Left lung (tissue), 10 donors: ENCODE data around the gene RSBN1L. TPM values are rescaled to one million over a fixed set of nuclear protein-coding genes. Genes with fewer than 3 reads are reported as not detected.

ENCODE experiments used
- ATAC-seq: fragments of 200-7000 bp; cut with Tn5 transposase; one replicate; pipeline ENCODE4 v1.9.1; 2020; ENCODE audit warnings: moderate library complexity
- DNase-seq, 4 donors: peaks; one replicate each; pipeline ENCODE4 v3.0.0-alpha.2; 2013 to 2020
- H3K27ac ChIP-seq, 2 donors: fragments of 200-600 bp; sonication (generic) in 1 of 2; one replicate each; pipeline versions ENCODE4 v1.5.0 to v1.8.0; 2020 to 2021
- H3K27me3 ChIP-seq, 2 donors: fragments of 200-600 bp; sonication (generic) in 1 of 2; one replicate each; pipeline versions ENCODE4 v1.5.0 to v1.8.0; 2020 to 2021
- H3K36me3 ChIP-seq, 2 donors: fragments of 200-600 bp; sonication (generic) in 1 of 2; one replicate each; pipeline versions ENCODE4 v1.5.0 to v1.8.0; 2020 to 2021
- H3K4me1 ChIP-seq, 2 donors: fragments of 200-600 bp; one replicate each; pipeline ENCODE4 v1.8.0; 2021
- H3K4me3 ChIP-seq, 2 donors: fragments of 200-600 bp; sonication (generic) in 1 of 2; one replicate each; pipeline versions ENCODE4 v1.5.0 to v1.8.0; 2020 to 2021; ENCODE audit warnings: mild to moderate bottlenecking in 1 of 2
- H3K9me3 ChIP-seq, 2 donors: fragments of 200-600 bp; sonication (generic) in 1 of 2; one replicate each; pipeline versions ENCODE4 v1.5.0 to v1.8.0; 2020 to 2021
- CTCF ChIP-seq, 2 donors: fragments of 200-600 bp; sonication (generic) in 1 of 2; IDR thresholded peaks; one replicate each; pipeline versions ENCODE4 v1.5.0 to v1.8.0; 2021; ENCODE audit warnings: antibody characterized with exemption in 2 of 2
- intact Hi-C, 2 donors: fragments of 100-400 bp; cut with DNase I; formaldehyde crosslinking; loops; one replicate each; pipeline versions ENCODE4 v1.11.2 to v1.14.2; 2022
- polyA plus RNA-seq, 6 donors: library from polyadenylated mRNA; unstranded; fragments of 120-200 nt; gene quantifications; one replicate each; pipeline ENCODE4 v1.2.1, GENCODE V29; 2013; ENCODE audit not compliant: insufficient read length in 6 of 6
- total RNA-seq, 2 donors: library from RNA; stranded (reverse); fragmentation: NEBNext Ultra II Directional; extraction: Animal tissue kit (Norgen Biotek cat#: 25700); gene quantifications; one replicate each; pipeline ENCODE4 v1.2.1, GENCODE V29; 2021
- donor health status: DM: no; HTN: yes; CAD: no.
- donor health status: DM: no; HTN: no; CAD: no.

Gene RSBN1L
- total and polyA plus RNA-seq, 8 donors: 16.7 to 47.2 (median 37.6) TPM

- intact Hi-C loops: no loop called here
- Histone ChIP-seq H3K4me1 (peaks cover 5 to 53% of the 10 kb centered on the region in 2 donors), H3K4me3 (peak overlapping the region; percentile 92 to 99), H3K27me3 (no peaks in the 10 kb centered on the region), H3K27ac (peak overlapping the region; percentile 98), H3K9me3 (no peaks in the 10 kb centered on the region), H3K36me3 (no peaks in the 10 kb centered on the region)
- no peak for TF ChIP-seq CTCF (IDR thresholded peaks at IDR 0.05)
- ATAC-seq: peak; percentile 60
- peak; percentile 65 to 94 (median 69) for DNase-seq
Measured at GRCh38 chr7:77696643-77697534, 630 bp downstream of the RSBN1L start.

GRCh38 chr7:77697535-77697831, 1.2 kb downstream of the RSBN1L start:
- H3K4me3 ChIP-seq: peak overlapping the region; percentile 92 to 99
- peak overlapping the region; percentile 98 for H3K27ac ChIP-seq
- intact Hi-C loops: no loop called here
- no peak for DNase-seq
- no peaks in the 10 kb centered on the region for H3K27me3 ChIP-seq
- peaks cover 5 to 59% of the 10 kb centered on the region in 2 donors for H3K4me1 ChIP-seq
- peak; percentile 49 for ATAC-seq
- H3K9me3 ChIP-seq: no peaks in the 10 kb centered on the region
- no peak for TF ChIP-seq CTCF (IDR thresholded peaks at IDR 0.05)
- no peaks in the 10 kb centered on the region for H3K36me3 ChIP-seq

GRCh38 chr7:77698042-77698625, 1.9 kb downstream of the RSBN1L start:
- Histone ChIP-seq H3K27me3 (no peaks in the 10 kb centered on the region), H3K27ac (peak overlapping the region; percentile 98), H3K4me3 (peak overlapping the region; percentile 92 to 99), H3K4me1 (peaks cover 5 to 65% of the 10 kb centered on the region in 2 donors), H3K9me3 (no peaks in the 10 kb centered on the region), H3K36me3 (no peaks in the 10 kb centered on the region)
- no peak for ATAC-seq
- TF ChIP-seq CTCF (IDR thresholded peaks at IDR 0.05): no peak
- no peak for DNase-seq
- intact Hi-C loops: no loop called here

GRCh38 chr7:77699056-77699455, 2.8 kb downstream of the RSBN1L start:
- peak overlapping the region in 1 of 2 donors; percentile 99 for H3K4me3 ChIP-seq
- H3K27ac ChIP-seq: peak overlapping the region in 1 of 2 donors; percentile 98
- no peaks in the 10 kb centered on the region for H3K36me3 ChIP-seq
- no peak for DNase-seq
- H3K27me3 ChIP-seq: no peaks in the 10 kb centered on the region
- H3K9me3 ChIP-seq: no peaks in the 10 kb centered on the region
- ATAC-seq: no peak
- intact Hi-C loops: no loop called here
- peaks cover 5 to 59% of the 10 kb centered on the region in 2 donors for H3K4me1 ChIP-seq
- TF ChIP-seq CTCF (IDR thresholded peaks at IDR 0.05): no peak

- Histone ChIP-seq H3K4me3 (no peak overlapping the region), H3K4me1 (peaks cover 0 to 53% of the 10 kb centered on the region in 2 donors), H3K9me3 (no peaks in the 10 kb centered on the region), H3K36me3 (peaks cover 0 to 7% of the 10 kb centered on the region in 2 donors), H3K27ac (no peak overlapping the region), H3K27me3 (no peaks in the 10 kb centered on the region)
- intact Hi-C loops: no loop called here
- DNase-seq (no peak), ATAC-seq (no peak)
- TF ChIP-seq CTCF (IDR thresholded peaks at IDR 0.05): no peak
Measured at GRCh38 chr7:77702513-77702912, 6.3 kb downstream of the RSBN1L start.
